ENCODE data around the gene WHRN. TPM values are rescaled to one million over a fixed set of nuclear protein-coding genes. Genes with fewer than 3 reads are reported as not detected.
A peak's percentile ranks its signal among the peaks of the same experiment; 100 is the strongest.

Gene WHRN
- total RNA-seq, 1 experiment from 2014 or later: 9.4 TPM

GRCh38 chr9:114539701-114540380, 34.6 kb upstream of the WHRN start:
- no TSS peak for BruUV-seq (replicated peaks)
- ChIA-PET POLR2A (interaction anchor here (1.6 to 4.0 kb wide), 2 partner anchors 10 to 49 kb away, joined by 7 to 27 read pairs; partner anchors contain the start of gene ATP6V1G1), CTCF (interaction anchor here (0.9 to 6.0 kb wide), 5 partner anchors 10 to 134 kb away, joined by 5 to 45 read pairs (median 15); no protein-coding TSS in a partner anchor)
- H3K4me1 Mint-ChIP-seq (ENCODE audit: insufficient read depth, unreplicated experiment): no peaks in the 10 kb centered on the region
- H3K4me3 Mint-ChIP-seq (ENCODE audit: unreplicated experiment): no peak overlapping the region
- H3K9me3 Mint-ChIP-seq (ENCODE audit: unreplicated experiment): no peaks in the 10 kb centered on the region
- no peak for DNase-seq (ENCODE audit: unreplicated experiment)
- H3K27ac Mint-ChIP-seq (ENCODE audit: low read depth, unreplicated experiment): no peak overlapping the region
- intact Hi-C loops (cut with micrococcal nuclease): no loop called here
- H3K27me3 Mint-ChIP-seq (ENCODE audit: insufficient read depth, unreplicated experiment): no peaks in the 10 kb centered on the region
- no peaks in the 10 kb centered on the region for H3K36me3 Mint-ChIP-seq (ENCODE audit: insufficient read depth, unreplicated experiment)
- TF ChIP-seq CTCF (IDR thresholded peaks at IDR 0.05; ENCODE audit: unreplicated experiment): no peak

- TF ChIP-seq CTCF (IDR thresholded peaks at IDR 0.05; ENCODE audit: unreplicated experiment): no peak
- H3K9me3 Mint-ChIP-seq (ENCODE audit: unreplicated experiment): no peaks in the 10 kb centered on the region
- no peak overlapping the region for H3K27ac Mint-ChIP-seq (ENCODE audit: low read depth, unreplicated experiment)
- ChIA-PET POLR2A (interaction anchor here (0.5 to 4.0 kb wide), 8 partner anchors 9 to 115 kb away, joined by 3 to 27 read pairs (median 4); partner anchors contain the start of gene ATP6V1G1), CTCF (interaction anchor here (0.6 to 6.0 kb wide), 18 partner anchors 9 to 133 kb away, joined by 3 to 45 read pairs (median 4); partner anchors contain the start of gene ATP6V1G1)
- no peaks in the 10 kb centered on the region for H3K27me3 Mint-ChIP-seq (ENCODE audit: insufficient read depth, unreplicated experiment)
- no peaks in the 10 kb centered on the region for H3K4me1 Mint-ChIP-seq (ENCODE audit: insufficient read depth, unreplicated experiment)
- no peaks in the 10 kb centered on the region for H3K36me3 Mint-ChIP-seq (ENCODE audit: insufficient read depth, unreplicated experiment)
- BruUV-seq (replicated peaks): no TSS peak
- DNase-seq (ENCODE audit: unreplicated experiment): peak; percentile 34
- intact Hi-C loops (cut with micrococcal nuclease): loop anchor here (1.0 kb wide), 1 partner anchor 115 kb away; no protein-coding TSS in a partner anchor
- no peak overlapping the region for H3K4me3 Mint-ChIP-seq (ENCODE audit: unreplicated experiment)
These were observed 33.0 kb upstream of the WHRN start for GRCh38 chr9:114538241-114538640.

- H3K4me1 Mint-ChIP-seq (ENCODE audit: insufficient read depth, unreplicated experiment): no peaks in the 10 kb centered on the region
- CTCF ChIA-PET: interaction anchor here (1.5 to 2.0 kb wide), 2 partner anchors 25 to 98 kb away, joined by 5 read pairs; no protein-coding TSS in a partner anchor
- intact Hi-C loops (cut with micrococcal nuclease): no loop called here
- H3K27ac Mint-ChIP-seq (ENCODE audit: low read depth, unreplicated experiment): no peak overlapping the region
- no peaks in the 10 kb centered on the region for H3K36me3 Mint-ChIP-seq (ENCODE audit: insufficient read depth, unreplicated experiment)
- no peak for TF ChIP-seq CTCF (IDR thresholded peaks at IDR 0.05; ENCODE audit: unreplicated experiment)
- BruUV-seq (replicated peaks): no TSS peak
- DNase-seq (ENCODE audit: unreplicated experiment): no peak
- no peak overlapping the region for H3K4me3 Mint-ChIP-seq (ENCODE audit: unreplicated experiment)
- H3K9me3 Mint-ChIP-seq (ENCODE audit: unreplicated experiment): no peaks in the 10 kb centered on the region
- no peaks in the 10 kb centered on the region for H3K27me3 Mint-ChIP-seq (ENCODE audit: insufficient read depth, unreplicated experiment)
- POLR2A ChIA-PET: interaction anchor here (1.0 to 1.1 kb wide), 2 partner anchors 30 to 55 kb away, joined by 3 to 4 read pairs; partner anchors contain the start of gene ATP6V1G1
These were observed 27.4 kb upstream of the WHRN start for GRCh38 chr9:114532561-114533237.

GRCh38 chr9:114529285-114529684, 24.0 kb upstream of the WHRN start:
- TF ChIP-seq CTCF (IDR thresholded peaks at IDR 0.05; ENCODE audit: unreplicated experiment): no peak
- no peak overlapping the region for H3K27ac Mint-ChIP-seq (ENCODE audit: low read depth, unreplicated experiment)
- no peaks in the 10 kb centered on the region for H3K27me3 Mint-ChIP-seq (ENCODE audit: insufficient read depth, unreplicated experiment)
- BruUV-seq (replicated peaks): no TSS peak
- peaks cover 6% of the 10 kb centered on the region for H3K4me1 Mint-ChIP-seq (ENCODE audit: insufficient read depth, unreplicated experiment)
- no peaks in the 10 kb centered on the region for H3K36me3 Mint-ChIP-seq (ENCODE audit: insufficient read depth, unreplicated experiment)
- no peak for DNase-seq (ENCODE audit: unreplicated experiment)
- no peak overlapping the region for H3K4me3 Mint-ChIP-seq (ENCODE audit: unreplicated experiment)
- H3K9me3 Mint-ChIP-seq (ENCODE audit: unreplicated experiment): no peaks in the 10 kb centered on the region
- ChIA-PET CTCF (interaction anchor here (0.6 to 2.2 kb wide), 4 partner anchors 9 to 129 kb away, joined by 3 to 15 read pairs (median 4); no protein-coding TSS in a partner anchor), POLR2A (interaction anchor here (0.6 to 2.4 kb wide), 4 partner anchors 9 to 58 kb away, joined by 3 to 7 read pairs (median 4); partner anchors contain the start of gene ATP6V1G1)
- intact Hi-C loops (cut with micrococcal nuclease): no loop called here

All from MCF 10A (cell line).